Mucosa of gallbladder (tissue), 1 donor: Measurements from ENCODE around the gene OTULIN. TPM values are rescaled to one million over a fixed set of nuclear protein-coding genes. Genes with fewer than 3 reads are reported as not detected.

ENCODE experiments used
- DNase-seq: peaks from one replicate; pipeline ENCODE4 v3.0.0-alpha.2; 2020; ENCODE audit warnings: low spot score
- total RNA-seq: library from RNA; stranded (reverse); gene quantifications from one replicate; pipeline ENCODE4 v1.2.1, GENCODE V29; 2021
- donor health status: DM: no; HTN: no; CAD: no.

The OTULIN gene
- total RNA-seq, 1 donor from 2014 or later = 33.6 TPM

GRCh38 chr5:14720236-14720923, 55.9 kb downstream of the OTULIN start:
- no peak for DNase-seq

- DNase-seq = no peak
Measured at GRCh38 chr5:14721990-14722656, 57.6 kb downstream of the OTULIN start.

GRCh38 chr5:14722923-14723322, 58.4 kb downstream of the OTULIN start:
- DNase-seq = no peak

GRCh38 chr5:14723701-14724132, 59.2 kb downstream of the OTULIN start:
- no peak for DNase-seq

GRCh38 chr5:14724633-14725032, 60.1 kb downstream of the OTULIN start:
- peak; percentile 21 for DNase-seq

- DNase-seq = no peak
Measured at GRCh38 chr5:14726066-14726838, 61.7 kb downstream of the OTULIN start.

- DNase-seq = peak; percentile 72
Measured at GRCh38 chr5:14727428-14727865, 62.9 kb downstream of the OTULIN start.

- no peak for DNase-seq
Measured at GRCh38 chr5:14727928-14728458, 63.5 kb downstream of the OTULIN start.

- DNase-seq = peak; percentile 77
Measured at GRCh38 chr5:14728459-14728938, 64.0 kb downstream of the OTULIN start.

- DNase-seq = no peak
Measured at GRCh38 chr5:14729448-14730385, 65.2 kb downstream of the OTULIN start.

GRCh38 chr5:14730466-14730865, 65.9 kb downstream of the OTULIN start:
- no peak for DNase-seq

- DNase-seq = no peak
Measured at GRCh38 chr5:14730881-14731280, 66.4 kb downstream of the OTULIN start.

GRCh38 chr5:14732991-14733390, 68.5 kb downstream of the OTULIN start:
- DNase-seq = no peak

- DNase-seq = no peak
Measured at GRCh38 chr5:14733661-14734060, 69.1 kb downstream of the OTULIN start.

GRCh38 chr5:14734396-14734795, 69.9 kb downstream of the OTULIN start:
- DNase-seq = no peak

- DNase-seq = no peak
Measured at GRCh38 chr5:14735944-14736343, 71.4 kb downstream of the OTULIN start.

- no peak for DNase-seq
Measured at GRCh38 chr5:14737291-14737690, 72.8 kb downstream of the OTULIN start.

GRCh38 chr5:14738050-14738449, 73.5 kb downstream of the OTULIN start:
- DNase-seq = no peak

- DNase-seq = no peak
Measured at GRCh38 chr5:14739538-14739937, 75.0 kb downstream of the OTULIN start.

- no peak for DNase-seq
Measured at GRCh38 chr5:14739981-14740380, 75.5 kb downstream of the OTULIN start.

- DNase-seq = no peak
Measured at GRCh38 chr5:14741131-14741530, 76.6 kb downstream of the OTULIN start.
